Prostate gland (tissue), 2 donors: ENCODE results near the gene CACNA1E.

Source experiments
- POLR2A ChIP-seq: fragments of 450-650 bp; IDR thresholded peaks from one replicate; pipeline ENCODE4 v1.6.1; 2016; ENCODE audit warnings: antibody characterized with exemption, mild to moderate bottlenecking
- POLR2AphosphoS5 ChIP-seq: sonication (generic); formaldehyde crosslinking; IDR thresholded peaks from one replicate; pipeline ENCODE4 v1.6.1; 2017; ENCODE audit warnings: antibody characterized with exemption
- TF ChIP-seq, protein P1 (sequence below), 4 experiments: fragments of 200-600 bp in 2 of 4; fragments of 450-650 bp in 2 of 4; sonication (generic) in 2 of 4; IDR thresholded peaks; 1 replicate in 3 of 4; 2 replicates in 1 of 4; pipeline ENCODE4 v1.5.1; 2016 to 2019; ENCODE audit warnings: antibody characterized with exemption in 4 of 4, mild to moderate bottlenecking in 2 of 4, moderate library complexity in 2 of 4

DNA sequence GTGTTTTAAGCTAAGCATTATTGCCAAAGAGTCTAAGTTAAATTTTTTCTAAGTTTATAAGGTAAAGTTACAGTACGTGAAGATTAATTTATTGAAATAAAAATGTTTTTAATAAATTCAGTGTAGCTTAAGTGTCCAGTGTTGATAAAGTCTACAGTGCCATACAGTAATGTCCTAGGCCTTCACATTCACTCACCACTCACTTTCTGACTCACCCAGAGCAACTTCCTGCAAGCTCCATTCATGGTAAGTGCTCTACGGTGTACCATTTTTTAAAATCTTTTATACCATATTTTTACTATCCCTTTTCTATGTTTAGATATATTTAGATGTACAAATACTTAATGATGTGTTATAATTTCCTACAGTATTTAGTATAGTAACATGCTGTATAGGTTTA, 173.2 kb downstream of the CACNA1E start:
- TF ChIP-seq, protein P1, sequence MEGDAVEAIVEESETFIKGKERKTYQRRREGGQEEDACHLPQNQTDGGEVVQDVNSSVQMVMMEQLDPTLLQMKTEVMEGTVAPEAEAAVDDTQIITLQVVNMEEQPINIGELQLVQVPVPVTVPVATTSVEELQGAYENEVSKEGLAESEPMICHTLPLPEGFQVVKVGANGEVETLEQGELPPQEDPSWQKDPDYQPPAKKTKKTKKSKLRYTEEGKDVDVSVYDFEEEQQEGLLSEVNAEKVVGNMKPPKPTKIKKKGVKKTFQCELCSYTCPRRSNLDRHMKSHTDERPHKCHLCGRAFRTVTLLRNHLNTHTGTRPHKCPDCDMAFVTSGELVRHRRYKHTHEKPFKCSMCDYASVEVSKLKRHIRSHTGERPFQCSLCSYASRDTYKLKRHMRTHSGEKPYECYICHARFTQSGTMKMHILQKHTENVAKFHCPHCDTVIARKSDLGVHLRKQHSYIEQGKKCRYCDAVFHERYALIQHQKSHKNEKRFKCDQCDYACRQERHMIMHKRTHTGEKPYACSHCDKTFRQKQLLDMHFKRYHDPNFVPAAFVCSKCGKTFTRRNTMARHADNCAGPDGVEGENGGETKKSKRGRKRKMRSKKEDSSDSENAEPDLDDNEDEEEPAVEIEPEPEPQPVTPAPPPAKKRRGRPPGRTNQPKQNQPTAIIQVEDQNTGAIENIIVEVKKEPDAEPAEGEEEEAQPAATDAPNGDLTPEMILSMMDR (IDR thresholded peaks at IDR 0.05): no peak
- TF ChIP-seq POLR2A: no peak
- no peak for TF ChIP-seq POLR2AphosphoS5
